HEK293 (cell line): Measurements from ENCODE around the gene ZNF609.
A peak's percentile ranks its signal among the peaks of the same experiment; 100 is the strongest.

Source experiments
- EGR2 ChIP-seq: fragments of 450-650 bp; formaldehyde crosslinking; IDR thresholded peaks from 2 replicates; pipeline ENCODE4 v1.5.1; 2016; ENCODE audit warnings: low read depth, missing biosample characterization, missing genetic modification characterization
- GLIS1 ChIP-seq: fragments of 450-650 bp; formaldehyde crosslinking; IDR thresholded peaks from 2 replicates; pipeline ENCODE4 v1.5.1; 2016; ENCODE audit warnings: missing biosample characterization, missing genetic modification characterization
- HOXA7 ChIP-seq: sonication (generic); formaldehyde crosslinking; IDR thresholded peaks from 2 replicates; pipeline ENCODE4 v1.8.1; 2022; ENCODE audit warnings: missing genetic modification reagents, borderline replicate concordance
- HOXD13 ChIP-seq: sonication (generic); formaldehyde crosslinking; IDR thresholded peaks from 2 replicates; pipeline ENCODE4 v1.8.0; 2022; ENCODE audit warnings: missing genetic modification reagents, borderline replicate concordance
- PRDM6 ChIP-seq: fragments of 450-650 bp; formaldehyde crosslinking; IDR thresholded peaks from 2 replicates; pipeline ENCODE4 v1.5.1; 2017; ENCODE audit warnings: missing biosample characterization, missing genetic modification characterization
- REST ChIP-seq: fragments of 450-650 bp; formaldehyde crosslinking; IDR thresholded peaks from 2 replicates; pipeline ENCODE4 v1.5.1; 2016; ENCODE audit warnings: missing biosample characterization, missing genetic modification characterization
- SCRT2 ChIP-seq: fragments of 450-650 bp; formaldehyde crosslinking; IDR thresholded peaks from 2 replicates; pipeline ENCODE4 v1.5.1; 2016; ENCODE audit warnings: missing biosample characterization, missing genetic modification characterization
- ZBTB10 ChIP-seq: fragments of 450-650 bp; formaldehyde crosslinking; IDR thresholded peaks from 2 replicates; pipeline ENCODE4 v1.5.1; 2016; ENCODE audit warnings: missing biosample characterization, missing genetic modification characterization
- ZBTB20 ChIP-seq: fragments of 450-650 bp; formaldehyde crosslinking; IDR thresholded peaks from 2 replicates; pipeline ENCODE4 v1.5.1; 2016; ENCODE audit warnings: missing biosample characterization, missing genetic modification characterization
- ZEB2 ChIP-seq: fragments of 450-650 bp; formaldehyde crosslinking; IDR thresholded peaks from 2 replicates; pipeline ENCODE4 v1.5.1; 2016; ENCODE audit warnings: missing biosample characterization, missing genetic modification characterization
- ZFP37 ChIP-seq: fragments of 450-650 bp; formaldehyde crosslinking; IDR thresholded peaks from 2 replicates; pipeline ENCODE4 v1.5.1; 2016; ENCODE audit warnings: missing biosample characterization, missing genetic modification characterization
- ZFP41 ChIP-seq: fragments of 450-650 bp; formaldehyde crosslinking; IDR thresholded peaks from 2 replicates; pipeline ENCODE4 v1.5.1; 2016; ENCODE audit warnings: missing biosample characterization, missing genetic modification characterization, borderline replicate concordance
- ZNF112 ChIP-seq: fragments of 450-650 bp; formaldehyde crosslinking; IDR thresholded peaks from 2 replicates; pipeline ENCODE4 v1.5.0; 2017; ENCODE audit warnings: missing biosample characterization, missing genetic modification characterization
- ZNF184 ChIP-seq: fragments of 450-650 bp; IDR thresholded peaks from 2 replicates; pipeline ENCODE4 v1.5.1; 2018; ENCODE audit warnings: missing biosample characterization, mild to moderate bottlenecking, missing genetic modification characterization
- ZNF239 ChIP-seq: fragments of 450-650 bp; formaldehyde crosslinking; IDR thresholded peaks from 2 replicates; pipeline ENCODE4 v1.5.1; 2016; ENCODE audit warnings: missing biosample characterization, missing genetic modification characterization
- ZNF426 ChIP-seq: fragments of 450-650 bp; formaldehyde crosslinking; IDR thresholded peaks from 2 replicates; pipeline ENCODE4 v1.5.1; 2017; ENCODE audit warnings: missing biosample characterization, missing genetic modification characterization, mild to moderate bottlenecking, inconsistent platforms, moderate library complexity
- ZNF501 ChIP-seq: fragments of 450-650 bp; formaldehyde crosslinking; IDR thresholded peaks from 2 replicates; pipeline ENCODE4 v1.5.1; 2016; ENCODE audit warnings: missing biosample characterization, missing genetic modification characterization
- ZNF558 ChIP-seq: fragments of 450-650 bp; formaldehyde crosslinking; IDR thresholded peaks from 2 replicates; pipeline ENCODE4 v1.5.1; 2016; ENCODE audit warnings: missing biosample characterization, missing genetic modification characterization
- ZNF571 ChIP-seq: fragments of 450-650 bp; formaldehyde crosslinking; IDR thresholded peaks from 2 replicates; pipeline ENCODE4 v1.5.0; 2017; ENCODE audit warnings: missing biosample characterization, missing genetic modification characterization
- ZNF580 ChIP-seq: fragments of 450-650 bp; formaldehyde crosslinking; IDR thresholded peaks from 2 replicates; pipeline ENCODE4 v1.5.1; 2016; ENCODE audit warnings: missing biosample characterization, missing genetic modification characterization
- ZNF785 ChIP-seq: fragments of 450-650 bp; formaldehyde crosslinking; IDR thresholded peaks from 2 replicates; pipeline ENCODE4 v1.5.1; 2016; ENCODE audit warnings: missing biosample characterization, missing genetic modification characterization
- ZNF791 ChIP-seq: fragments of 450-650 bp; formaldehyde crosslinking; IDR thresholded peaks from 2 replicates; pipeline ENCODE4 v1.5.1; 2016; ENCODE audit warnings: missing biosample characterization, missing genetic modification characterization
- ZSCAN23 ChIP-seq: fragments of 450-650 bp; formaldehyde crosslinking; IDR thresholded peaks from 2 replicates; pipeline ENCODE4 v1.5.1; 2016; ENCODE audit warnings: missing biosample characterization, missing genetic modification characterization
- TF ChIP-seq, protein P1 (sequence below): fragments of 450-650 bp; formaldehyde crosslinking; IDR thresholded peaks from 2 replicates; pipeline ENCODE4 v1.5.1; 2016; ENCODE audit warnings: missing biosample characterization, missing genetic modification characterization
- TF ChIP-seq, protein P2 (sequence below): fragments of 450-650 bp; formaldehyde crosslinking; IDR thresholded peaks from 2 replicates; pipeline ENCODE4 v1.5.1; 2016; ENCODE audit warnings: missing biosample characterization, missing genetic modification characterization, low read depth
- TF ChIP-seq, protein P3 (sequence below): fragments of 450-650 bp; formaldehyde crosslinking; conservative IDR thresholded peaks from 2 replicates; pipeline ENCODE4 v1.5.1; 2016; ENCODE audit warnings: low read depth, missing biosample characterization, missing genetic modification characterization

ZNF609 gene

DNA sequence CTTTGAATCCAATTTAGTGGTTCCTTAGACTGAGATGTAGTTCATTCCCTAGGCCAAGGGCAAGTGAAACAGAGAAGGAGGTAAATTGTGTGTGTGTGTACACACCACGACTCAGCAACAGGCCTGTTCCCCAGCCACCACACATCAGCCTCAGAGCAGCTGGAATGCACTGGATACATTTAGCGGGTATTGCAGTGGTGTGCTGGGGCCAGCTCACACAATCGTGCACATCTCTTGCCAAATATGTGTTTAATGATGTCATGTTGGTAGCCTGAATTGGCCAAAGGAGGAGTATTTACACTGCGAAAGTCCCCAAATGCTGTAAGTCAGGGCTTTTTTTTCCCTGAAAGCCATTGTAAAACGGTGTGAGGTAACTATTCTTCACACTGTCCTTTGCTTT lies 232.8 kb downstream of the ZNF609 start (continued):
- TF ChIP-seq HOXD13 = no peak
- TF ChIP-seq, protein P1, sequence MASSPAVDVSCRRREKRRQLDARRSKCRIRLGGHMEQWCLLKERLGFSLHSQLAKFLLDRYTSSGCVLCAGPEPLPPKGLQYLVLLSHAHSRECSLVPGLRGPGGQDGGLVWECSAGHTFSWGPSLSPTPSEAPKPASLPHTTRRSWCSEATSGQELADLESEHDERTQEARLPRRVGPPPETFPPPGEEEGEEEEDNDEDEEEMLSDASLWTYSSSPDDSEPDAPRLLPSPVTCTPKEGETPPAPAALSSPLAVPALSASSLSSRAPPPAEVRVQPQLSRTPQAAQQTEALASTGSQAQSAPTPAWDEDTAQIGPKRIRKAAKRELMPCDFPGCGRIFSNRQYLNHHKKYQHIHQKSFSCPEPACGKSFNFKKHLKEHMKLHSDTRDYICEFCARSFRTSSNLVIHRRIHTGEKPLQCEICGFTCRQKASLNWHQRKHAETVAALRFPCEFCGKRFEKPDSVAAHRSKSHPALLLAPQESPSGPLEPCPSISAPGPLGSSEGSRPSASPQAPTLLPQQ (tag by site-specific recombination) = peak; percentile 54; the same call in 1 of the 2 replicates
- TF ChIP-seq ZNF426 = no peak
- TF ChIP-seq, protein P2, sequence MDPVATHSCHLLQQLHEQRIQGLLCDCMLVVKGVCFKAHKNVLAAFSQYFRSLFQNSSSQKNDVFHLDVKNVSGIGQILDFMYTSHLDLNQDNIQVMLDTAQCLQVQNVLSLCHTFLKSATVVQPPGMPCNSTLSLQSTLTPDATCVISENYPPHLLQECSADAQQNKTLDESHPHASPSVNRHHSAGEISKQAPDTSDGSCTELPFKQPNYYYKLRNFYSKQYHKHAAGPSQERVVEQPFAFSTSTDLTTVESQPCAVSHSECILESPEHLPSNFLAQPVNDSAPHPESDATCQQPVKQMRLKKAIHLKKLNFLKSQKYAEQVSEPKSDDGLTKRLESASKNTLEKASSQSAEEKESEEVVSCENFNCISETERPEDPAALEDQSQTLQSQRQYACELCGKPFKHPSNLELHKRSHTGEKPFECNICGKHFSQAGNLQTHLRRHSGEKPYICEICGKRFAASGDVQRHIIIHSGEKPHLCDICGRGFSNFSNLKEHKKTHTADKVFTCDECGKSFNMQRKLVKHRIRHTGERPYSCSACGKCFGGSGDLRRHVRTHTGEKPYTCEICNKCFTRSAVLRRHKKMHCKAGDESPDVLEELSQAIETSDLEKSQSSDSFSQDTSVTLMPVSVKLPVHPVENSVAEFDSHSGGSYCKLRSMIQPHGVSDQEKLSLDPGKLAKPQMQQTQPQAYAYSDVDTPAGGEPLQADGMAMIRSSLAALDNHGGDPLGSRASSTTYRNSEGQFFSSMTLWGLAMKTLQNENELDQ (tag by site-specific recombination) = no peak
- TF ChIP-seq ZFP41 (tag by site-specific recombination) = no peak
- no peak for TF ChIP-seq ZNF112 (tag by site-specific recombination)
- TF ChIP-seq ZNF785 = no peak
- no peak for TF ChIP-seq GLIS1 (tag by site-specific recombination)
- TF ChIP-seq ZBTB20 (tag by site-specific recombination) = no peak
- TF ChIP-seq EGR2 (tag by site-specific recombination) = no peak
- no peak for TF ChIP-seq PRDM6 (tag by site-specific recombination)
- TF ChIP-seq ZNF791 = no peak
- no peak for TF ChIP-seq ZSCAN23
- no peak for TF ChIP-seq HOXA7 (CRISPR knock-in tag)
- TF ChIP-seq ZFP37 (tag by site-specific recombination) = no peak
- TF ChIP-seq REST (tag by site-specific recombination) = no peak
- no peak for TF ChIP-seq ZNF580 (tag by site-specific recombination)
- TF ChIP-seq SCRT2 (tag by site-specific recombination) = peak; percentile 76
- no peak for TF ChIP-seq ZNF184 (tag by site-specific recombination)
- no peak for TF ChIP-seq ZNF501 (tag by site-specific recombination)
- TF ChIP-seq ZNF558 = no peak
- TF ChIP-seq ZEB2 (tag by site-specific recombination) = no peak
- no peak for TF ChIP-seq ZBTB10
- no peak for TF ChIP-seq ZNF239 (tag by site-specific recombination)
- TF ChIP-seq ZNF571 (tag by site-specific recombination) = no peak
- TF ChIP-seq, protein P3, sequence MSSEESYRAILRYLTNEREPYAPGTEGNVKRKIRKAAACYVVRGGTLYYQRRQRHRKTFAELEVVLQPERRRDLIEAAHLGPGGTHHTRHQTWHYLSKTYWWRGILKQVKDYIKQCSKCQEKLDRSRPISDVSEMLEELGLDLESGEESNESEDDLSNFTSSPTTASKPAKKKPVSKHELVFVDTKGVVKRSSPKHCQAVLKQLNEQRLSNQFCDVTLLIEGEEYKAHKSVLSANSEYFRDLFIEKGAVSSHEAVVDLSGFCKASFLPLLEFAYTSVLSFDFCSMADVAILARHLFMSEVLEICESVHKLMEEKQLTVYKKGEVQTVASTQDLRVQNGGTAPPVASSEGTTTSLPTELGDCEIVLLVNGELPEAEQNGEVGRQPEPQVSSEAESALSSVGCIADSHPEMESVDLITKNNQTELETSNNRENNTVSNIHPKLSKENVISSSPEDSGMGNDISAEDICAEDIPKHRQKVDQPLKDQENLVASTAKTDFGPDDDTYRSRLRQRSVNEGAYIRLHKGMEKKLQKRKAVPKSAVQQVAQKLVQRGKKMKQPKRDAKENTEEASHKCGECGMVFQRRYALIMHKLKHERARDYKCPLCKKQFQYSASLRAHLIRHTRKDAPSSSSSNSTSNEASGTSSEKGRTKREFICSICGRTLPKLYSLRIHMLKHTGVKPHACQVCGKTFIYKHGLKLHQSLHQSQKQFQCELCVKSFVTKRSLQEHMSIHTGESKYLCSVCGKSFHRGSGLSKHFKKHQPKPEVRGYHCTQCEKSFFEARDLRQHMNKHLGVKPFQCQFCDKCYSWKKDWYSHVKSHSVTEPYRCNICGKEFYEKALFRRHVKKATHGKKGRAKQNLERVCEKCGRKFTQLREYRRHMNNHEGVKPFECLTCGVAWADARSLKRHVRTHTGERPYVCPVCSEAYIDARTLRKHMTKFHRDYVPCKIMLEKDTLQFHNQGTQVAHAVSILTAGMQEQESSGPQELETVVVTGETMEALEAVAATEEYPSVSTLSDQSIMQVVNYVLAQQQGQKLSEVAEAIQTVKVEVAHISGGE (tag by site-specific recombination) = no peak
